HepG2 (cell line): ENCODE measurements around the gene SYNE1. TPM values are rescaled to one million over a fixed set of nuclear protein-coding genes. Genes with fewer than 3 reads are reported as not detected.

ENCODE experiments used
- DPF2 ChIP-seq: sonication (generic); formaldehyde crosslinking; IDR thresholded peaks from 2 replicates; pipeline ENCODE4 v1.4.0; 2020; ENCODE audit warnings: mild to moderate bottlenecking, low read depth, missing genetic modification reagents, borderline replicate concordance
- ESRRA ChIP-seq: sonication (generic); formaldehyde crosslinking; IDR thresholded peaks from 2 replicates; pipeline ENCODE4 v1.5.1; 2020; ENCODE audit warnings: mild to moderate bottlenecking, low read depth, missing genetic modification reagents
- GZF1 ChIP-seq: sonication (generic); formaldehyde crosslinking; IDR thresholded peaks from 2 replicates; pipeline ENCODE4 v1.5.1; 2020; ENCODE audit warnings: mild to moderate bottlenecking, missing genetic modification reagents
- KLF13 ChIP-seq: sonication (generic); formaldehyde crosslinking; IDR thresholded peaks from 2 replicates; pipeline ENCODE4 v1.4.0; 2020; ENCODE audit warnings: mild to moderate bottlenecking, missing genetic modification reagents
- NFE2L1 ChIP-seq: sonication (generic); formaldehyde crosslinking; IDR thresholded peaks from 2 replicates; pipeline ENCODE4 v1.4.0; 2020; ENCODE audit warnings: missing genetic modification reagents, mild to moderate bottlenecking, borderline replicate concordance
- PHF5A ChIP-seq: IDR thresholded peaks from one replicate; pipeline ENCODE4 v1.6.1; 2018; ENCODE audit warnings: low read depth, missing genetic modification reagents; ENCODE audit not compliant: unreplicated experiment
- TRAFD1 ChIP-seq: sonication (generic); formaldehyde crosslinking; IDR thresholded peaks from 2 replicates; pipeline ENCODE4 v1.5.1; 2020; ENCODE audit warnings: missing genetic modification reagents, mild to moderate bottlenecking, borderline replicate concordance
- ZKSCAN1 ChIP-seq: fragments of 150-350 bp; IDR thresholded peaks from 2 replicates; pipeline ENCODE4 v1.6.1; 2014; ENCODE audit warnings: low read length
- ZMYM3 ChIP-seq: sonication (generic); formaldehyde crosslinking; IDR thresholded peaks from 2 replicates; pipeline ENCODE4 v1.5.1; 2020; ENCODE audit warnings: mild to moderate bottlenecking, missing genetic modification reagents
- ZNF331 ChIP-seq: sonication (generic); formaldehyde crosslinking; IDR thresholded peaks from 2 replicates; pipeline ENCODE4 v1.4.0; 2020; ENCODE audit warnings: missing genetic modification reagents
- ZNF589 ChIP-seq: sonication (generic); formaldehyde crosslinking; conservative IDR thresholded peaks from 2 replicates; pipeline ENCODE4 v1.8.0; 2022; ENCODE audit warnings: mild to moderate bottlenecking, moderate library complexity, missing genetic modification reagents
- ZNF607 ChIP-seq: sonication (generic); formaldehyde crosslinking; IDR thresholded peaks from 2 replicates; pipeline ENCODE4 v1.5.1; 2020; ENCODE audit warnings: missing genetic modification reagents, mild to moderate bottlenecking, borderline replicate concordance
- ZNF660 ChIP-seq: sonication (generic); formaldehyde crosslinking; IDR thresholded peaks from 2 replicates; pipeline ENCODE4 v1.5.1; 2020; ENCODE audit warnings: mild to moderate bottlenecking, low read depth, missing genetic modification reagents, borderline replicate concordance
- ZNF674 ChIP-seq: sonication (generic); formaldehyde crosslinking; IDR thresholded peaks from 2 replicates; pipeline ENCODE4 v1.5.0; 2020; ENCODE audit warnings: low read depth, mild to moderate bottlenecking, missing genetic modification reagents
- ZNF883 ChIP-seq: sonication (generic); formaldehyde crosslinking; IDR thresholded peaks from 2 replicates; pipeline ENCODE4 v1.5.1; 2020; ENCODE audit warnings: mild to moderate bottlenecking, missing genetic modification reagents; ENCODE audit errors: not compliant biosample characterization
- polyA plus RNA-seq, 8 experiments: library from polyadenylated mRNA; depleted of rRNA in 3 of 8; stranded (reverse) in 7 of 8; unstranded in 1 of 8; fragments of >200 nt; fragmentation: Illumina TruSeq in 4 of 8; extraction: Trizol in 4 of 8; gene quantifications; 2 replicates each; pipeline versions ENCODE4 v1.2.1 to v1.2.3, GENCODE V29; 2011 to 2016; ENCODE audit warnings: low read depth in 4 of 8, missing spikeins in 1 of 8, mixed read lengths in 1 of 8; ENCODE audit not compliant: insufficient read depth in 1 of 8
- total RNA-seq, 5 experiments: library from RNA; depleted of rRNA; stranded (reverse); fragments of >200 nt; fragmentation: Illumina TruSeq; extraction: Trizol; gene quantifications; 2 replicates each; pipeline ENCODE4 v1.2.3, GENCODE V29; 2016; ENCODE audit warnings: low read depth in 1 of 5
- TF ChIP-seq, protein P1 (sequence below): sonication (generic); formaldehyde crosslinking; IDR thresholded peaks from 2 replicates; pipeline ENCODE4 v1.5.0; 2020; ENCODE audit warnings: mild to moderate bottlenecking, missing genetic modification reagents, borderline replicate concordance
- TF ChIP-seq, protein P2 (sequence below): sonication (generic); formaldehyde crosslinking; IDR thresholded peaks from 2 replicates; pipeline ENCODE4 v1.5.0; 2020; ENCODE audit warnings: missing genetic modification reagents

SYNE1 gene
- total and polyA plus RNA-seq, 2 of the 13 experiments (the other 11 are each of a cell fraction or from before 2014, with no cell fraction given), result 5.5 to 15.9 TPM

DNA sequence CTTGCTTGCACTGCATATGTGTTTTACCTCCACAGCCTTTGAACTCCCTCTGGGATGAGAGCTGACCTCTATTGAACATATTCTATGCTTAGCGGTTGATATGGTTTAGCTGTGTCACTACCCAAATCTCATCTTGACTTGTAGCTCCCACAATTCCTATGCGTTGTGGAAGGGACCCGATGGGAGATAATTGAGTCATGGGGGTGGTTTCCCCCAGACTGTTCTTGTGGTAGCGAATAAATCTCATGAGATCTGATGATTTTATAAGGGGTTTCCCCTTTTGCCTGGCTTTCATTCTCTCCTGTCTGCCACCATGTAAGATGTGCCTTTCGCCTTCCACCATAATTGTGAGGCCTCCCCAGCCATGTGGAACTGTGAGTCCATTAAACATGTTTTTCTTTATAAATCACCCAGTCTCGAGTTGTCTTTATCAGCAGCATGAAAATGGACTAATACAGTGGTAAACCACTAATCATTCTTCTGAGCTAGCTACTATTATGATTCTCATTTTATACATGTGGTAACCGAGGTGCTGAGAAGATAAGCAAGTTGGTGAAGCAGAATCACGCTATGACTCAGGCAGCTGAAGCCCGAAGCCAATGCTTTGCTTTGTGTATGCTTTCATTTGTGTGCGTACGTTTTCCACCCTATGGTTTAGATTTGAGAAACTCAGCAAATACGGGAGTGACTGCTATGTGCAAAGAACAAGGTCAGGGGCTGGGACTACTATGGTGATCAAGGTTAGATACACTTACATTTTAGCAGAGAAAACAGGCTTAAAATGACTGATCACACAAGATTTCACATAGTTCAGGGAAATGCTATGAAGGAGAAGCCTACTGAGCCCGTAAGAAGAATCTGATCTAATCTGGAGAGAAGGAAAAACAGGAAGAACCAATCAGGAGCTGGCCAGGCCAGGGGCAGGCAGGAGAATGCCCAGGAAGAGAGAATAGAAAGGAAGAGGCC lies 466.2 kb downstream of the SYNE1 start (continued):
- TF ChIP-seq, protein P1, sequence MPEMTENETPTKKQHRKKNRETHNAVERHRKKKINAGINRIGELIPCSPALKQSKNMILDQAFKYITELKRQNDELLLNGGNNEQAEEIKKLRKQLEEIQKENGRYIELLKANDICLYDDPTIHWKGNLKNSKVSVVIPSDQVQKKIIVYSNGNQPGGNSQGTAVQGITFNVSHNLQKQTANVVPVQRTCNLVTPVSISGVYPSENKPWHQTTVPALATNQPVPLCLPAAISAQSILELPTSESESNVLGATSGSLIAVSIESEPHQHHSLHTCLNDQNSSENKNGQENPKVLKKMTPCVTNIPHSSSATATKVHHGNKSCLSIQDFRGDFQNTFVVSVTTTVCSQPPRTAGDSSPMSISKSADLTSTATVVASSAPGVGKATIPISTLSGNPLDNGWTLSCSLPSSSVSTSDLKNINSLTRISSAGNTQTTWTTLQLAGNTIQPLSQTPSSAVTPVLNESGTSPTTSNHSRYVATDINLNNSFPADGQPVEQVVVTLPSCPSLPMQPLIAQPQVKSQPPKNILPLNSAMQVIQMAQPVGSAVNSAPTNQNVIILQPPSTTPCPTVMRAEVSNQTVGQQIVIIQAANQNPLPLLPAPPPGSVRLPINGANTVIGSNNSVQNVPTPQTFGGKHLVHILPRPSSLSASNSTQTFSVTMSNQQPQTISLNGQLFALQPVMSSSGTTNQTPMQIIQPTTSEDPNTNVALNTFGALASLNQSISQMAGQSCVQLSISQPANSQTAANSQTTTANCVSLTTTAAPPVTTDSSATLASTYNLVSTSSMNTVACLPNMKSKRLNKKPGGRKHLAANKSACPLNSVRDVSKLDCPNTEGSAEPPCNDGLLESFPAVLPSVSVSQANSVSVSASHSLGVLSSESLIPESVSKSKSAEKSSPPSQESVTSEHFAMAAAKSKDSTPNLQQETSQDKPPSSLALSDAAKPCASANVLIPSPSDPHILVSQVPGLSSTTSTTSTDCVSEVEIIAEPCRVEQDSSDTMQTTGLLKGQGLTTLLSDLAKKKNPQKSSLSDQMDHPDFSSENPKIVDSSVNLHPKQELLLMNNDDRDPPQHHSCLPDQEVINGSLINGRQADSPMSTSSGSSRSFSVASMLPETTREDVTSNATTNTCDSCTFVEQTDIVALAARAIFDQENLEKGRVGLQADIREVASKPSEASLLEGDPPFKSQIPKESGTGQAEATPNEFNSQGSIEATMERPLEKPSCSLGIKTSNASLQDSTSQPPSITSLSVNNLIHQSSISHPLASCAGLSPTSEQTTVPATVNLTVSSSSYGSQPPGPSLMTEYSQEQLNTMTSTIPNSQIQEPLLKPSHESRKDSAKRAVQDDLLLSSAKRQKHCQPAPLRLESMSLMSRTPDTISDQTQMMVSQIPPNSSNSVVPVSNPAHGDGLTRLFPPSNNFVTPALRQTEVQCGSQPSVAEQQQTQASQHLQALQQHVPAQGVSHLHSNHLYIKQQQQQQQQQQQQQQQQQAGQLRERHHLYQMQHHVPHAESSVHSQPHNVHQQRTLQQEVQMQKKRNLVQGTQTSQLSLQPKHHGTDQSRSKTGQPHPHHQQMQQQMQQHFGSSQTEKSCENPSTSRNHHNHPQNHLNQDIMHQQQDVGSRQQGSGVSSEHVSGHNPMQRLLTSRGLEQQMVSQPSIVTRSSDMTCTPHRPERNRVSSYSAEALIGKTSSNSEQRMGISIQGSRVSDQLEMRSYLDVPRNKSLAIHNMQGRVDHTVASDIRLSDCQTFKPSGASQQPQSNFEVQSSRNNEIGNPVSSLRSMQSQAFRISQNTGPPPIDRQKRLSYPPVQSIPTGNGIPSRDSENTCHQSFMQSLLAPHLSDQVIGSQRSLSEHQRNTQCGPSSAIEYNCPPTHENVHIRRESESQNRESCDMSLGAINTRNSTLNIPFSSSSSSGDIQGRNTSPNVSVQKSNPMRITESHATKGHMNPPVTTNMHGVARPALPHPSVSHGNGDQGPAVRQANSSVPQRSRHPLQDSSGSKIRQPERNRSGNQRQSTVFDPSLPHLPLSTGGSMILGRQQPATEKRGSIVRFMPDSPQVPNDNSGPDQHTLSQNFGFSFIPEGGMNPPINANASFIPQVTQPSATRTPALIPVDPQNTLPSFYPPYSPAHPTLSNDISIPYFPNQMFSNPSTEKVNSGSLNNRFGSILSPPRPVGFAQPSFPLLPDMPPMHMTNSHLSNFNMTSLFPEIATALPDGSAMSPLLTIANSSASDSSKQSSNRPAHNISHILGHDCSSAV (CRISPR knock-in tag), result no peak
- TF ChIP-seq ZNF660 (no peak), ZNF674 (no peak), GZF1 (CRISPR knock-in tag) (peak; percentile 87; the same call in 1 of the 2 replicates), NFE2L1 (CRISPR knock-in tag) (no peak), KLF13 (CRISPR knock-in tag) (no peak), ZNF607 (no peak; the same call in 1 of the 2 replicates), ESRRA (peak; percentile 87), DPF2 (CRISPR knock-in tag) (peak; percentile 55; the same call in 1 of the 2 replicates), PHF5A (CRISPR knock-in tag) (peak; percentile 37), TRAFD1 (CRISPR knock-in tag) (no peak), ZNF589 (CRISPR knock-in tag) (0 out of 2 replicates have a peak, but pooled peaks have one; percentile 63), ZNF331 (peak; percentile 77; the same call in 1 of the 2 replicates), ZMYM3 (CRISPR knock-in tag) (peak; percentile 24; the same call in 1 of the 2 replicates), ZNF883 (no peak), ZKSCAN1 (no peak)
- TF ChIP-seq, protein P2, sequence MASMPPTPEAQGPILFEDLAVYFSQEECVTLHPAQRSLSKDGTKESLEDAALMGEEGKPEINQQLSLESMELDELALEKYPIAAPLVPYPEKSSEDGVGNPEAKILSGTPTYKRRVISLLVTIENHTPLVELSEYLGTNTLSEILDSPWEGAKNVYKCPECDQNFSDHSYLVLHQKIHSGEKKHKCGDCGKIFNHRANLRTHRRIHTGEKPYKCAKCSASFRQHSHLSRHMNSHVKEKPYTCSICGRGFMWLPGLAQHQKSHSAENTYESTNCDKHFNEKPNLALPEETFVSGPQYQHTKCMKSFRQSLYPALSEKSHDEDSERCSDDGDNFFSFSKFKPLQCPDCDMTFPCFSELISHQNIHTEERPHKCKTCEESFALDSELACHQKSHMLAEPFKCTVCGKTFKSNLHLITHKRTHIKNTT (CRISPR knock-in tag), result no peak
